Neuronal stem cell (in vitro differentiated cells): Measurements from ENCODE around the gene IFITM10.
"Not testable (repeated sequence)": the region's sequence is repeated elsewhere in the genome, so short reads cannot be mapped to it uniquely, and the experiment has no call there.

Source experiments
- DNase-seq: peaks from one replicate; pipeline ENCODE4 v3.0.0-alpha.2; 2013; ENCODE audit warnings: low spot score
- H2AFZ ChIP-seq: one replicate; pipeline ENCODE4 v1.6.1; 2013; ENCODE audit warnings: mild to moderate bottlenecking, low read length, inconsistent platforms
- H2AK5ac ChIP-seq: 2 replicates; pipeline ENCODE4 v1.6.1; 2013; ENCODE audit warnings: low read depth, mild to moderate bottlenecking, inconsistent platforms, low read length, moderate library complexity, mixed read lengths
- H2BK120ac ChIP-seq: 2 replicates; pipeline ENCODE4 v1.6.1; 2013; ENCODE audit warnings: low read depth, mild to moderate bottlenecking, inconsistent platforms, low read length, moderate library complexity, mixed read lengths
- H2BK12ac ChIP-seq: one replicate; pipeline ENCODE4 v1.6.1; 2013; ENCODE audit warnings: low read length, inconsistent platforms
- H2BK15ac ChIP-seq: 2 replicates; pipeline ENCODE4 v1.6.1; 2013; ENCODE audit warnings: mild to moderate bottlenecking, low read length, inconsistent platforms, mixed read lengths
- H2BK5ac ChIP-seq: one replicate; pipeline ENCODE4 v1.6.1; 2013; ENCODE audit warnings: inconsistent platforms, mild to moderate bottlenecking, low read length, moderate library complexity
- H3K14ac ChIP-seq: one replicate; pipeline ENCODE4 v1.6.1; 2013; ENCODE audit warnings: low read length, inconsistent platforms
- H3K18ac ChIP-seq: 2 replicates; pipeline ENCODE4 v1.6.1; 2013; ENCODE audit warnings: low read length, inconsistent platforms
- H3K23ac ChIP-seq: 2 replicates; pipeline ENCODE4 v1.6.1; 2013; ENCODE audit warnings: low read depth, mild to moderate bottlenecking, mixed read lengths, low read length, inconsistent platforms; ENCODE audit not compliant: poor library complexity
- H3K27ac ChIP-seq: replicated peaks from 3 replicates; pipeline ENCODE4 v1.5.1; 2013; ENCODE audit warnings: low read length, inconsistent platforms
- H3K27me3 ChIP-seq, 3 experiments: 2 replicates each; pipeline ENCODE4 v1.6.1; 2013; ENCODE audit warnings: low read length in 3 of 3, mild to moderate bottlenecking in 2 of 3, inconsistent platforms in 1 of 3, low read depth in 1 of 3, mixed read lengths in 1 of 3, moderate library complexity in 1 of 3; ENCODE audit not compliant: control insufficient read depth in 3 of 3, insufficient read depth in 3 of 3
- H3K36me3 ChIP-seq, 2 donors: replicated peaks in 1 of 2; 2 replicates each; pipeline ENCODE4 v1.6.1; 2013; ENCODE audit warnings: low read length in 2 of 2; ENCODE audit not compliant: control insufficient read depth in 2 of 2, insufficient read depth in 2 of 2
- H3K4ac ChIP-seq: 2 replicates; pipeline ENCODE4 v1.6.1; 2013; ENCODE audit warnings: inconsistent platforms, mild to moderate bottlenecking, low read length, moderate library complexity
- H3K4me1 ChIP-seq, 2 donors: 1 replicate in 1 of 2; 2 replicates in 1 of 2; pipeline ENCODE4 v1.6.1; 2013; ENCODE audit warnings: low read length in 2 of 2, low read depth in 1 of 2; ENCODE audit not compliant: control insufficient read depth in 2 of 2, insufficient read depth in 1 of 2
- H3K4me2 ChIP-seq: one replicate; pipeline ENCODE4 v1.6.1; 2013; ENCODE audit warnings: mild to moderate bottlenecking, low read length, inconsistent platforms; ENCODE audit not compliant: insufficient read depth, poor library complexity, severe bottlenecking
- H3K4me3 ChIP-seq, 2 donors: 2 replicates each; pipeline ENCODE4 v1.5.1; 2013; ENCODE audit warnings: low read length in 2 of 2, mild to moderate bottlenecking in 2 of 2, inconsistent platforms in 1 of 2, moderate library complexity in 1 of 2
- H3K79me1 ChIP-seq: one replicate; pipeline ENCODE4 v1.6.1; 2013; ENCODE audit warnings: low read depth, mild to moderate bottlenecking, inconsistent platforms, low read length, moderate library complexity
- H3K9ac ChIP-seq: one replicate; pipeline ENCODE4 v1.6.1; 2013; ENCODE audit warnings: mild to moderate bottlenecking, low read depth, low read length, inconsistent platforms; ENCODE audit not compliant: poor library complexity
- H3K9me3 ChIP-seq, 2 donors: replicated peaks in 1 of 2; 2 replicates each; pipeline versions ENCODE3 to v1.6.1; 2013; ENCODE audit warnings: low read length in 2 of 2, mild to moderate bottlenecking in 2 of 2, inconsistent platforms in 1 of 2, low read depth in 1 of 2, mixed read lengths in 1 of 2, moderate library complexity in 1 of 2; ENCODE audit not compliant: control insufficient read depth in 2 of 2, insufficient read depth in 1 of 2
- H4K8ac ChIP-seq: one replicate; pipeline ENCODE4 v1.6.1; 2013; ENCODE audit warnings: low read depth, mild to moderate bottlenecking, inconsistent platforms, low read length, moderate library complexity
- H4K91ac ChIP-seq: one replicate; pipeline ENCODE4 v1.6.1; 2013; ENCODE audit warnings: low read length, low read depth, mild to moderate bottlenecking, inconsistent platforms; ENCODE audit not compliant: poor library complexity
- WGBS, 2 donors: extraction: QIAGEN DNeasy Blood & Tissue Kit; methylation state at CpG; one replicate each; pipeline ENCODE4 v1.1.7; 2013; ENCODE audit warnings: missing lambda C conversion rate in 2 of 2, mixed read lengths in 1 of 2; ENCODE audit not compliant: insufficient read length in 2 of 2, insufficient replicate concordance in 1 of 2; ENCODE audit errors: extremely low coverage in 2 of 2; 5-methylcytosine and 5-hydroxymethylcytosine counted together

IFITM10 gene

GRCh38 chr11:1684886-1685874, 65.2 kb downstream of the IFITM10 start:
- not testable (repeated sequence) for H3K4me1 ChIP-seq, H2AFZ ChIP-seq, H3K36me3 ChIP-seq, H3K27ac ChIP-seq, H3K79me1 ChIP-seq, H3K9me3 ChIP-seq, H3K4me2 ChIP-seq, H3K4me3 ChIP-seq, DNase-seq, H3K9ac ChIP-seq
- Histone ChIP-seq H3K14ac (peak overlapping the region; percentile 77), H4K8ac (peak overlapping the region; percentile 99), H3K18ac (peak overlapping the region; percentile 100), H2BK15ac (peak overlapping the region; percentile 99), H2AK5ac (peak overlapping the region; percentile 100), H3K23ac (peak overlapping the region; percentile 46), H2BK5ac (peak overlapping the region; percentile 95), H2BK120ac (peak overlapping the region; percentile 98), H4K91ac (peak overlapping the region; percentile 89), H2BK12ac (peak overlapping the region; percentile 97), H3K4ac (peak overlapping the region; percentile 100), H3K27me3 (peaks cover 0 to 16% (median 0%) of the 10 kb centered on the region in 3 experiments)
- WGBS, 2 donors = no CpG with 5 or more reads among the region's 18 CpGs

- not testable (repeated sequence) for H3K4ac ChIP-seq, H3K27ac ChIP-seq, H4K91ac ChIP-seq, H3K9me3 ChIP-seq, H2BK15ac ChIP-seq, H3K9ac ChIP-seq, H3K36me3 ChIP-seq, H3K4me3 ChIP-seq, H2BK12ac ChIP-seq, H3K4me2 ChIP-seq, H2BK120ac ChIP-seq, H3K27me3 ChIP-seq, H2AFZ ChIP-seq, H3K4me1 ChIP-seq, H4K8ac ChIP-seq, DNase-seq, H3K79me1 ChIP-seq, H2BK5ac ChIP-seq, H3K14ac ChIP-seq, H3K23ac ChIP-seq, H2AK5ac ChIP-seq
- WGBS, 2 donors = no CpG with 5 or more reads among the region's 24 CpGs
- peak overlapping the region; percentile 91 for H3K18ac ChIP-seq
These were observed 66.4 kb downstream of the IFITM10 start for GRCh38 chr11:1683904-1684572.

GRCh38 chr11:1683216-1683615, 67.2 kb downstream of the IFITM10 start:
- WGBS, 2 donors = no CpG with 5 or more reads among the region's 19 CpGs
- not testable (repeated sequence) for H3K14ac ChIP-seq, H2BK12ac ChIP-seq

More at GRCh38 chr11:1683216-1683615, 67.2 kb downstream of the IFITM10 start:
- H3K23ac ChIP-seq, H3K27me3 ChIP-seq, H3K79me1 ChIP-seq, H3K9me3 ChIP-seq, H2BK120ac ChIP-seq, H3K4ac ChIP-seq, H3K9ac ChIP-seq, H4K8ac ChIP-seq, H4K91ac ChIP-seq, H2BK15ac ChIP-seq, H3K36me3 ChIP-seq, DNase-seq, H3K18ac ChIP-seq, H3K4me1 ChIP-seq, H3K4me3 ChIP-seq, H2BK5ac ChIP-seq, H2AK5ac ChIP-seq, H2AFZ ChIP-seq, H3K4me2 ChIP-seq: not testable (repeated sequence)
- peak overlapping the region; percentile 66 for H3K27ac ChIP-seq
